HepG2 (cell line): ENCODE data around the gene RCC2. TPM values are rescaled to one million over a fixed set of nuclear protein-coding genes. Genes with fewer than 3 reads are reported as not detected.

ENCODE experiments used
- AGO2 ChIP-seq: fragments of 200-400 bp; formaldehyde crosslinking; optimal IDR thresholded peaks from 2 replicates; pipeline ENCODE3; 2017; ENCODE audit warnings: mild to moderate bottlenecking, low read depth, low read length, moderate library complexity
- CSRNP1 ChIP-seq: sonication (generic); formaldehyde crosslinking; IDR thresholded peaks from 2 replicates; pipeline ENCODE4 v1.8.1; 2023; ENCODE audit warnings: mild to moderate bottlenecking, missing genetic modification reagents
- HINFP ChIP-seq: sonication (generic); formaldehyde crosslinking; IDR thresholded peaks from 2 replicates; pipeline ENCODE4 v1.4.0; 2020; ENCODE audit warnings: low read depth, mild to moderate bottlenecking, missing genetic modification reagents
- HNF1B ChIP-seq: sonication (generic); formaldehyde crosslinking; IDR thresholded peaks from 2 replicates; pipeline ENCODE4 v1.5.1; 2020; ENCODE audit warnings: mild to moderate bottlenecking, moderate library complexity, missing genetic modification reagents
- HOXA3 ChIP-seq: sonication (generic); formaldehyde crosslinking; IDR thresholded peaks from 2 replicates; pipeline ENCODE4 v1.5.0; 2020; ENCODE audit warnings: missing genetic modification reagents
- RFXAP ChIP-seq: sonication (generic); formaldehyde crosslinking; IDR thresholded peaks from 2 replicates; pipeline ENCODE4 v1.4.0; 2020; ENCODE audit warnings: missing genetic modification reagents, borderline replicate concordance
- SAFB2 ChIP-seq: sonication (generic); formaldehyde crosslinking; IDR thresholded peaks from 2 replicates; pipeline ENCODE4 v1.5.1; 2020; ENCODE audit warnings: missing genetic modification reagents, low read depth, mild to moderate bottlenecking, borderline replicate concordance
- YEATS4 ChIP-seq: sonication (generic); formaldehyde crosslinking; IDR thresholded peaks from 2 replicates; pipeline ENCODE4 v1.4.0; 2020; ENCODE audit warnings: missing genetic modification reagents, borderline replicate concordance
- ZKSCAN8 ChIP-seq: IDR thresholded peaks from 2 replicates; pipeline ENCODE4 v1.6.1; 2016; ENCODE audit warnings: borderline replicate concordance, missing genetic modification reagents, missing compliant biosample characterization
- ZNF275 ChIP-seq: sonication (generic); formaldehyde crosslinking; IDR thresholded peaks from 2 replicates; pipeline ENCODE4 v1.8.0; 2022; ENCODE audit warnings: missing genetic modification reagents, mild to moderate bottlenecking, inconsistent platforms, borderline replicate concordance
- ZNF280D ChIP-seq: sonication (generic); formaldehyde crosslinking; IDR thresholded peaks from 2 replicates; pipeline ENCODE4 v1.5.1; 2020; ENCODE audit warnings: mild to moderate bottlenecking, missing genetic modification reagents
- ZNF530 ChIP-seq: sonication (generic); formaldehyde crosslinking; IDR thresholded peaks from 2 replicates; pipeline ENCODE4 v1.5.0; 2020; ENCODE audit warnings: low read depth, mild to moderate bottlenecking, missing genetic modification reagents
- ZNF678 ChIP-seq: sonication (generic); formaldehyde crosslinking; IDR thresholded peaks from 2 replicates; pipeline ENCODE4 v1.4.0; 2020; ENCODE audit warnings: mild to moderate bottlenecking, missing genetic modification reagents
- ZNF7 ChIP-seq: IDR thresholded peaks from 2 replicates; pipeline ENCODE4 v1.6.1; 2016; ENCODE audit warnings: missing biosample characterization, missing genetic modification reagents
- ZNF703 ChIP-seq: sonication (generic); formaldehyde crosslinking; IDR thresholded peaks from 2 replicates; pipeline ENCODE4 v1.5.1; 2020; ENCODE audit warnings: missing genetic modification reagents, mild to moderate bottlenecking, moderate library complexity, borderline replicate concordance
- ZNF782 ChIP-seq: sonication (generic); formaldehyde crosslinking; IDR thresholded peaks from 2 replicates; pipeline ENCODE4 v1.4.0; 2020; ENCODE audit warnings: missing genetic modification reagents, mild to moderate bottlenecking, borderline replicate concordance
- ZNF788 ChIP-seq: sonication (generic); formaldehyde crosslinking; IDR thresholded peaks from 2 replicates; pipeline ENCODE4 v1.5.0; 2020; ENCODE audit warnings: mild to moderate bottlenecking, missing genetic modification reagents, borderline replicate concordance
- polyA plus RNA-seq, 8 experiments: library from polyadenylated mRNA; depleted of rRNA in 3 of 8; stranded (reverse) in 7 of 8; unstranded in 1 of 8; fragments of >200 nt; fragmentation: Illumina TruSeq in 4 of 8; extraction: Trizol in 4 of 8; gene quantifications; 2 replicates each; pipeline versions ENCODE4 v1.2.1 to v1.2.3, GENCODE V29; 2011 to 2016; ENCODE audit warnings: low read depth in 4 of 8, missing spikeins in 1 of 8, mixed read lengths in 1 of 8; ENCODE audit not compliant: insufficient read depth in 1 of 8
- total RNA-seq, 5 experiments: library from RNA; depleted of rRNA; stranded (reverse); fragments of >200 nt; fragmentation: Illumina TruSeq; extraction: Trizol; gene quantifications; 2 replicates each; pipeline ENCODE4 v1.2.3, GENCODE V29; 2016; ENCODE audit warnings: low read depth in 1 of 5

RCC2 gene
- total and polyA plus RNA-seq, 2 of the 13 experiments (the other 11 are each of a cell fraction or from before 2014, with no cell fraction given): 20.5 to 55.8 TPM

- TF ChIP-seq ZNF275 (no peak), ZNF530 (no peak), ZNF782 (CRISPR knock-in tag) (0 out of 2 replicates have a peak, but pooled peaks have one; percentile 32), AGO2 (peak; percentile 85), ZNF280D (CRISPR knock-in tag) (no peak), RFXAP (CRISPR knock-in tag) (peak; percentile 69; the same call in 1 of the 2 replicates), HINFP (CRISPR knock-in tag) (peak; percentile 70; the same call in 1 of the 2 replicates), HNF1B (CRISPR knock-in tag) (peak; percentile 77), ZNF7 (no peak), ZKSCAN8 (CRISPR knock-in tag) (no peak), YEATS4 (CRISPR knock-in tag) (0 out of 2 replicates have a peak, but pooled peaks have one; percentile 33), HOXA3 (CRISPR knock-in tag) (peak; percentile 58; the same call in 1 of the 2 replicates), SAFB2 (CRISPR knock-in tag) (no peak), ZNF703 (CRISPR knock-in tag) (no peak), CSRNP1 (CRISPR knock-in tag) (no peak), ZNF788 (CRISPR knock-in tag) (peak; percentile 45; the same call in 1 of the 2 replicates), ZNF678 (CRISPR knock-in tag) (no peak)
Observed at GRCh38 chr1:17405898-17406759, 33.3 kb downstream of the RCC2 start (continued).
